Hematopoietic multipotent progenitor cell treated with erythropoietin and hydrocortisone succinate and interleukin-3 and kit ligand, for 6 days (in vitro differentiated cells): Measurements from ENCODE around the gene FBXW8.

Experiments used
- DNase-seq: peaks from one replicate; pipeline ENCODE4 v3.0.0-alpha.2; 2015

The FBXW8 gene

DNA sequence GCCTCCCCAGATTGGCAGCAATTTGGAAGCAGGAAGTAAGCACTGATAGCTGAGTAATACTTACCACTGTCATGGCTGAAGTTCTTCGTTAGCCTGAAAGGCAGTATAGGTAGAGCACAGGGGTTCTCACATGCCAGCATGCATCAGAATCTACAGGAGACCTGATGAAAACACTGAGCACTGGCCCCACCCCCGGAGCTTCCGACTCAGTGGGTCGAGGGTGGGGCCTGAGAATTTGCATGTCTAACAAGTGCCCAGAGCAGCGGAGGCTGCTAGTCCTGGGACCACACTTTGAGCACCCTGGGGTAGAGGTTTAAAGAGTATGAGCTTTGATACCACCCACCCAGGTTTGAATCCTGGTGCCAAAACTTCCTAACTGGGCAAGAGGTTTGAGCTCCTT is 89.6 kb downstream of the FBXW8 start:
- DNase-seq = no peak

DNA sequence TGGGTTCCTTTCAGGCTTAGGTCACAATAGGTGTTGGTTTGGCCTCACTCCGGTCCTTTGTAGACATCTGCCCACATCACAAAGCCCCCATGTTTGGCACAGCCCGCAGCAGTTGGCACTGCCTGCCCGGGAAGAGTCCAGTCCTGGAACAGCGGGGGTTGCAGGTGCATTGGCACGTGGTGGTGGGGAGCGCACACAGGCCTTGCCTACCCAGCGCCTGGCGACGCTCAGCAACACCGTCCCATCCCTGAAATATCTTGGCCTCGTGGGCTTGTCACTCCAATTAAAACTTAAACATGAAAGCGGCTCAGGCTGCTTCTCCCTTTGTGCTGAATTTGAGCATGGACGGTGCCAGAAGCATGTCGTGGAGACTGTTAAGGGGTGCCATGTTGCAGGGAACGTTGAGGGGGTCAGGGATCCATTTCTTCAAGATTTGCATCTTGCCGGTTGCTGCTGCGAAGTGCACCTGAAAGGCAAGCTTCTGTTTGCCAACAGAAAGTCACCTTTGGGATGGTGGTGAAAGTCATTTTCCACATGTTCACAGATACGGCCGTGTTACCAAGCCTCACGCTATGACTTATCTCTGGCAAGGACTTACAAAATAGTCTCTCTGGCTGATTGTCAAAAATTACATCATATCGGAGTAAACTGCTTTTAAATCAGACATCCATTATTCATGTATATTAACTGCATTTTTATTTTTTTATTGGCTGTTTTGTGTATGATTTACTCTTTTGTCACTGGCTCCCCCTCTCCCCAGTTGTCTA is 91.5 kb downstream of the FBXW8 start:
- DNase-seq = no peak

DNA sequence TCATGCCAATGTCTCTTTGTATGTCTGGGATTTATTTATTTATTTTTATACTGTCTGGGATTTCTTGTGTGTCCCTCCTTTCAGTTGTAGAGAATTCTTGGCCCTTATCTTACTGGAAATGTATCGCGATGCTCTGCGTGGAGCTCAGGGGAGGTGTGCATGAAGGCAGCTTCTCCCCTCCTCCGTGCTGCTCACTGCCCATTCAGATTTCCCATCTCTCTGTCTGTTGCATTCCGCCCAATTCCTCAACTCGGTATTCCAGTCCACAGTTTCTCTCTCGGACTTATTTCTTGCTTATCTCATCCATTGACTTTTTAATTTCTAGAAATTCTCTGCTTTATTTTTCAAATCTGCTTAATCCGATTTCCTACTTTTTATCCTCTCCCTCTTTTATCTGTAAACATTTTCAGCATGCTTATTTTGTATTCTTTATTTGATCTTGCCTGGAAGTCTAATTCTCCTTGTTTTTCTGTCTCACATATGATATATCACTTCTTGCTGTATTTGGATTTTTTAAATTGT is 93.2 kb downstream of the FBXW8 start:
- no peak for DNase-seq

GRCh38 chr12:117005417-117006046 is 94.8 kb downstream of the FBXW8 start:
- peak; percentile 46 for DNase-seq

DNA sequence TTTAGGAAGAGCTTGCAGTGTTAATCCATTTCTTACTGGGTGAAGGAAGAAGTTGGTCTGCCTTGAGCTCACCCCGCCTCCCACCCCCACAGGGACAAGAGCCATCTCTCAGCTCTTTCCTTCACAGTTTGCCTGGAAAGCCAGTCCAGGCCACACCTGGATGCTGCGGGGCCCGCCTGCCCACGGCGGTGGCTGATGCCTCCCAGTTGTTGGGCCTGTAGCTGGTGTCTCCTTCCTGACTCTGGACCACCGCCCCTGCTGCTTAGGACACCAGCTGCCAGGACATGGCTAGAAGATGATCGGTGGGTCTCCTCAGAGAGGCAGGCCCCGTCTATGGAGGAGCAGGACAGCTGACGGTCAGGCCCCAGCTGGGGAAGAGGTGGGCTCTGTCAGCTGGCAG is 95.6 kb downstream of the FBXW8 start:
- no peak for DNase-seq

- DNase-seq = no peak
These were observed 96.8 kb downstream of the FBXW8 start for GRCh38 chr12:117007577-117007976.

DNA sequence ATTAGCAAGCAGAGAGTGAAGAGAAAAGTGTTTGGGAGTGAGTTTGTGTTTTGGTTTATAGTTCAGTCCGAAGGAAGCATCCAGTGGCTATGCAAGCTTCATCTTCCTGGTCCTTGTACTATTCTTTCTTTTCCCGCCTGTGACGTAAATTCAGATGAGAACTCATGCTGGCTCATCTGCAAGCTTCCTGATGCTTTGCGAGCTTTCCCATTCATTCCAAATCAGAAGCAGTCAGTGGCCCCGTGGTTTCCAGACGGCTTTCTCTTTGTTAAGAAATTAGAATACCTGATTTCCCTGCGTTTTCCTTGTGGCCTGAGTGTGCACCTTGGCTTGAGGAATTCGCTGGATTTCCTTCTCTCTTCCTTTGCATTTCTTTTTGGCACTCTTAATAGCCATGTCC is 99.0 kb downstream of the FBXW8 start:
- no peak for DNase-seq

- DNase-seq = no peak
These were observed 100.1 kb downstream of the FBXW8 start for GRCh38 chr12:117010693-117011451.

DNA sequence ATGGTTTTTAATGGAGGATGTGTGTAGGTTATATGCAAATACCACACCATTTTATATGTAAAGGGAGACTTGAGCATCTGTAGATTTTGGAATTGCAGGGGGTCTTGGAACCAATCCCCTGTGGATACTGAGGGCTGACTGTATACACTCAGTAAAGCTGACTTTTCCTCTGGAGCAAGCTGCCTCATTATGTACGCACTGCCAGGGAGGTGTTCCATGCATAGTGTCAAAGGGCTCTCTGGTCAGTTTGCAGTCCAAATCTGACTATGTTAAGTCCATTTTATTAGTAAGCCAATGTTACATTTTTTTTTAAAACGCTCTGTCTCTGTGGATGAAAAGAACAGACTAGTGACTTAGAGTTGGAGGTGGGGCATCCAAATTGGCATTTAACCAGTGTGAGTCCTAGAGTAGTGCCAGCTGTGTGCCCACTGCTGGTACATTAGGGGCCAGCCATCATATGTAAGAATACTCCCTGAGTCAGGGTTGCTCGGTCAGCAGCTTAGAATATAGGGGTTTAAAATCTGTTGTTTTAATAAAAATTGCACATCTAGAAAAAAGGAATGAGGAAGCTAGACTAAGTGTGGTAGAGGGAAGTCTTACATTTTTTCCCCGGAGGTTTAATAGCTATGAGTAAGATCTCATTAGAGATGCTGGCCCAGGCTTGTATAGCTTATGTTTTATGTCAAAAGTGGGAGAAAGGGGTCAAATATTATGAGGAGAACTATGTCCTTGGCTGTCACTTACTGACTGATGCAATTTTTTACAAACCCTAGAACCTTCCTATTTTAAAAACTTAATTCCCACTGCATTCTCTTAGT is 101.4 kb downstream of the FBXW8 start:
- DNase-seq = no peak

- DNase-seq = no peak
These were observed 103.0 kb downstream of the FBXW8 start for GRCh38 chr12:117013726-117014125.

DNA sequence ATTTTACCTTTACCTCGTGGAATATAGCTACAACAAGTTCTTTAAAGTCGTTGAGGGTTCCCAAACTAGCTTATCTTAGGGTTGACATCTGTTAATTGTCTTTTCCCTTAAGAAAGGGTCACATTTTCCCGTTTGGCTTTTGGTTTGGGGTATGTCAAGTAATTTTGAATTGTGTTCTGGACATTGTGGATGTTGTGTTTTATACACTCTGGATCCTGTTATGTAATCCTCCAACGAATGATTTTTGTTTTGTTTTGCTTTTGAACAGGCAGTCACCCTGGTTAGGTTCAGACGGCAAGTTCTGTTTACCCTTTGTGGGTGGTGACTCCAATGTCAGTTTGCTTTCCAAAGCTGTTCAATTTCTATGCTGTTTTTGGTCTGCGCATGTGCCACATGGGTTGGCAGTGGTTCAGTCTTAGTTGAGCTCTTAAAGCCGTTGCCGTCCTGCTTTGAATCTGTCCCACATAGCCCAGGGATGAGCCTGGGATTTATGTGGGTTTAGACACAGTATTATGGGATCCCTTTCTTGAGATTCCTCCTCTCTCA is 103.7 kb downstream of the FBXW8 start:
- DNase-seq = no peak

GRCh38 chr12:117015811-117016210 is 105.1 kb downstream of the FBXW8 start:
- no peak for DNase-seq

DNA sequence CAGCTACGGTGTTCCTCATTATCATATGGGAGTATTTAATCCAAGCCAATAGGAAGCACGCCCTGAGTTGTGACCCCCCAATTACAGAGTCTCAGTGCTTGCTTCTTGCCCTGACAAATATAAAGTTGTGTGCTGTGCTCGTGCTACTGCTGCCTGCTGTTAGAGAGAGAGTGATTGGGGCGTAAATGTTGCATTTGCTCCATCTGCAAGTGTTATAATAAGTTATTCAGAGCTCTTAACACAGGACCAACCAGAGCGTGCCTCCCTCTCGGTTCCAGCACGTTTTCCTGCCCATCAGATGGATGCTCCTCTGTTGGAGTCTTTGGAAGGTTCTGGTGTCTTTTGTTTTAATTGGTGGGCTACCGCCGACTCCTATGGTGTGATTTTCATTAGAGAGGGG is 107.1 kb downstream of the FBXW8 start:
- no peak for DNase-seq

- no peak for DNase-seq
These were observed 107.5 kb downstream of the FBXW8 start for GRCh38 chr12:117018276-117018675.

GRCh38 chr12:117018685-117019084 is 107.9 kb downstream of the FBXW8 start:
- no peak for DNase-seq

DNA sequence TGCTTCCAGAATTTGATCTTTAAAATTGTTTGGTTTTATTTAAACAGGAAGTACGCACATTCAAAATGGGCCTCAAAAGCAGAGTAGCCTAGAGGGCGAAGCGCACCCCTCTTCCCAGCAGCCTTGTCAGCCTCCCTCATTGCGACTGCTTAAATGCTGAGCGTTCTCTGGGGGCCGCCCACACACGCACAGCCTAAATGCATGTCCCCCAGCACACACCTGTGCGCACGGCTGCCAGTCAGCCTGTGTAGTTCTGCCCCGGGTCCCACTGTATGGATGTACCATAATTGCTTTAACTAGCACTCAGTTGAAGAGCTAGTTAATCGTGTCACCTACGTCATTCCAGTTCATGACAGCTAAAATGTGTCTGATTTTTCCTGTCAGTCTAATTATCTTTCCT is 109.1 kb downstream of the FBXW8 start:
- DNase-seq = no peak

DNA sequence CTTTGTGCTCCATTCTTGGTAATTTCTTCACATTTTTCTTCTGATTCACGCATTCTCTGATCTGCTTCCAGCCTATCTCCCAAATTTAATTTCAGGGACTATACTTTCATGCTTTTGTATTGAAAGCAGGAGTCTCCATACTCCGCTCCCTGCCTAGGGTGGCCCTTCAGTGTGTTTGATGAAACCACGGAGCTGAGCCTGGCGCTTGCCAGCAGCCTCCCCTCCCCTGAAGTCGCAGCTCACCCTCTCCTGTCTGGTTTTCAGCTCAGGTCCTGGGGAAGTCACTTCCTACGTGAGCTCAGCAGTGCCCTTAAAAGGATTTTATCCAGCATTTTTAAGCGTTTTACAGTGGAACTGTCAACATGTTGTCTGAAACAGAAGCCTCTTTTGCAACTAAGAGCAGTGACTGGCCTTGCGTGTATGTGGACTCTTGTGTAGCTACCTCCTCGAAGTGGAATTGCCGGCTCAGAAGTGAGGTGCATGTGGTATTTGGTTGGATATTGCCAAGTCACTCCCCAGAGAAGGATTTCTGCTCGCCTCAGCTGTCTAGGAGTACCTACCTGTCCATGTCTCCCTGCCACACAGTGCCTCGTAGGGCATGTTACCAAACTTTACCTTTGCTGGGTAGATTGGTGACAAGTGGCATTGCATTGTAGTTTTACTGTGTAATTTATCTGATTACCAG is 109.9 kb downstream of the FBXW8 start:
- no peak for DNase-seq

DNA sequence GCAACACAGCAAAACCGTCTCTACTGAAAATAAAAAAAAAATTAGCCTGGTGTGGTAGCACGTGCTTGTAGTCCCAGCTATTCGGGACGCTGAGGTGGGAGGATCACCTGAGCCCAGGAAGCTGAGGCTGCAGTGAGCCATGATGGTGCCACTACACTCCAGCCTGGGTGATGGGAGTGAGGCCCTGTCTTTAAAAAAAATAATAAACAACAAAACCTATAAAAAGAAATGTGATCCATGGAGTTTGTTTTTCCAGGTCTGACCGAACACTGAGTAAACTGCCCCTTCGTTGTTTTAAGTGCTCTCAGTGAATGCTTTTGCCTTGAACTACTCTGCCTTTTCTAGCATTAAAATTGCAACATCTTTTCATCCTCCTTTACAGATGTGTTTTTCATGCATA is 111.7 kb downstream of the FBXW8 start:
- DNase-seq = no peak

DNA sequence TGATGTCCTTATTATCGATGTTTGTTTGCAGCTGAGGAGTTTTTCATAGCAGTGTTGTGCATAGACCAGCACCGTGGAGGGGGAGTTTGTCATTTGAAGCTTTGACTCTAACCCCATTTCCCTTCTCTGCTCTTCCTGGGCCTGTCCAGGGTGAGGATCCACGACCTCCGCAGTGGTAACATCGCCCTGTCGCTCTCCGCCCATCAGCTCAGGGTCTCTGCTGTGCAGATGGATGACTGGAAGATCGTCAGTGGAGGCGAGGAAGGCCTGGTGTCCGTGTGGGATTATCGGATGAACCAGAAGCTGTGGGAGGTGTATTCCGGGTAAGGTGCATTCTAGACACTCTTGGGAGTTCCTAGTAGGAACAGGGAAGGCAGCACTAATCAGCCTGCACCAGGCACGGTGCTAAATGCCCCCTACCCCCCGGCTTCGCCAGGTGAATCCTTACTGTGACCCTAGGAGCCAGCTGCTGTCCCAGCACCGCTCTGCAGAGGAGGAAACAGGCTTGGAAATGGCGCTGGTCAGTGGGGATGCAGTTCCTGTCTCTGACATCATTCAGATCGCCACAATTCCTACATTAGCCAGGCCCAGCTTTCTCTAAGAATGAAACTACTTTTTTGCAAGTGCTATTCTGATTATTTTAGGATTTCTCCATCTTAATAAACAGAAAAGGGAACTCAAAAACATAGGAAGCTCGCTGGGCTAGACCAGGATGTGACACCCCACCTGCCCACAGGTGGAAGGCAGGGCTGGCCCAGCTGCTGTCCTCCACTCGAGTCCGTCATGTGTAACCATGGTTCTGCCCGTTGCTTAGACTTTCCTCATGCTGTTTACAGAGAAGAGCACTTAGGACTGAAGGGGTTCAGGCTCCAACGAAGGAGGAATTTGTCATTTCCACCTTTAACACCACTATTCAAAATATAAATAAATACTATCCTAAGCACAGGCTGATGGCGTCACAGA is 113.5 kb downstream of the FBXW8 start:
- DNase-seq = no peak

- no peak for DNase-seq
These were observed 114.3 kb downstream of the FBXW8 start for GRCh38 chr12:117024961-117025480.
